HG02642 (cell line): ENCODE data around the gene NAXD.
"Not testable (repeated sequence)": the region's sequence is repeated elsewhere in the genome, so short reads cannot be mapped to it uniquely, and the experiment has no call there.

ENCODE experiments used
- ATAC-seq: cut with Tn5 transposase; IDR thresholded peaks from one replicate; pipeline ENCODE4 v1.9.1; 2021; ENCODE audit warnings: mild to moderate bottlenecking; ENCODE audit not compliant: unreplicated experiment, poor library complexity

NAXD gene

GRCh38 chr13:110615322-110616102 is at the start of gene NAXD:
Gene NAXD, plus strand, starts transcription at chr13:110615545. Its CDS starts 57 bp downstream, at chr13:110615602.
- peak; percentile 83 for ATAC-seq

DNA sequence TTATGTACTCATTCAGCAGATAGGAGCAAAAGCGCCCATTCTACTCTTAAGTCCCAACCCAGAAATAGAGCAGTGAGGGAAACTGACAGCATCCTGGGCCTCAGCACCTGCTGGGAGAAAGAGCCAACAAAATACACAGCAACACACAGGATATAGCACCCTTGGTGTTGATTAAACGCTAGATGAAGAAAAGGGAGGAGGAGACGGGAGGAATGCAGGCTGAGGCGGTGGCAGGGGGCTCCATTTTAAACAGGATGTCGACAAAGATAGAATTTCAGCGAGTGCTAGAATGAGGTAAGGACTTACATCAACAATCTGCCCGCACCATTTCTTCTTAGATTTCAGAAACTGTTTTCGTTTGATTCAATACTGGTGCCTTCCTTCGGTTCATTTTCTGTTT is 49.2 kb upstream of the NAXD start:
- ATAC-seq, result no peak

DNA sequence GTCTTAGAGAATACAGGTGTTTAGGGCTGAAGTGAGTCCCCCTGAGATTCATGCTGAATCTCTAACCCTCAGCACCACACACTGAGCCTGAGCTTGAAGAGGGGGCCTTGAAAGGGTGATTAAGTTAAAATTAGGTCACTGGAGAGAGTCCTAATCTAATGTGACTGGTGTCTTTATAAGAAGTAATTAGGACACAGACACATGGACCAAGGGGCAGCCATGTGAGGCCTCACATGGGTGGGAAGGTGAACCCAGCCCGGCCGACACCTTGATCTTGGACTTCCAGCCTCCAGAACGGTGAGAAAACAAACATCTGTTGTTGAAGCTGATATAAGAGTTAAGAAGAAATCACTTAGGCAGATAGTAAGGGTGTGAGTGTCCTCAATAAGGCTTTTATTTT is 46.7 kb upstream of the NAXD start:
- no peak for ATAC-seq

GRCh38 chr13:110569962-110570361 is 45.4 kb upstream of the NAXD start:
- ATAC-seq, result not testable (repeated sequence)

DNA sequence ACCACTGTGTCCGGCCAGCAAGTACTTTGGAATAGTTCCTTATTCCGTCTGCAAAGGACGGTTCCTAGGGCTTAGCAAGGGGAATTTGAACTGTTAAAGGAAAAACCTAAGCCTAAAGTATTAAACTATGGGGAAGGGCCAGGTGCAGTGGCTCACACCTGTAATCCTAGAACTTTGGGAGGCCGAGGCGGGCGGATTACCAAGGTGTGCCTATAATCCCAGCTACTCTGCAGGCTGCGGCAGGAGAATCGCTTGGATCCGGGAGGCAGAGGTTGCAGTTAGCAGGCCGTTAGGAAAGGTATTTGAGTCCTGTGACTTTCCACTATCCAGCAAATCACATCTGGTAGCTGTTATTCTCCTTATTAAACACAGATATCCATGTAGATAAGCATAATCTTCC is 44.5 kb upstream of the NAXD start:
- no peak for ATAC-seq

GRCh38 chr13:110571896-110572777 is 43.2 kb upstream of the NAXD start:
- ATAC-seq, result no peak

- no peak for ATAC-seq
Measured at GRCh38 chr13:110572778-110573118, 42.6 kb upstream of the NAXD start.

DNA sequence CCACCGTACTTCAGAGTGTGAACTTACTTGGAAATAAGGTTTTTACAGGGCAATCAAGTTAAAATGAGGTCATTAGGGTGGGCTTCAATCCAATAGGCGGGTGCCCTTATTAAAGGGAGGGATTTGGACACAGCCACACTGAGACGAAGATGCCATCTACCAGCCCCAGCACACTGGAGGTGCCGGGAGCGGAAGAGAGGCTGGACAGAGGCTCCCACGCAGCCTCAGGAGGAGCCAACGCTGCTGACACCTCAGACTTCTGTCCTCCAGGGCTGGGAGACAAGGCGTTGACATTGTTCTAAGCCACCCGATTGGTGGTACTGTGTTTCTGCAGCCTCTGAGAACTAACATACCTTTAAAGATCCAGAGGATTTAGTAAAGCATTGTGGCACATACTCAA is 41.2 kb upstream of the NAXD start:
- ATAC-seq, result no peak

- peak; percentile 80 for ATAC-seq
Measured at GRCh38 chr13:110575322-110576069, 39.8 kb upstream of the NAXD start.

GRCh38 chr13:110576070-110576394 is 39.3 kb upstream of the NAXD start:
- ATAC-seq, result no peak

GRCh38 chr13:110576736-110577476 is 38.4 kb upstream of the NAXD start:
- no peak for ATAC-seq

- no peak for ATAC-seq
Measured at GRCh38 chr13:110578363-110578762, 37.0 kb upstream of the NAXD start.

- ATAC-seq, result no peak
Measured at GRCh38 chr13:110580800-110581199, 34.5 kb upstream of the NAXD start.

GRCh38 chr13:110581506-110582185 is 33.7 kb upstream of the NAXD start:
- no peak for ATAC-seq

DNA sequence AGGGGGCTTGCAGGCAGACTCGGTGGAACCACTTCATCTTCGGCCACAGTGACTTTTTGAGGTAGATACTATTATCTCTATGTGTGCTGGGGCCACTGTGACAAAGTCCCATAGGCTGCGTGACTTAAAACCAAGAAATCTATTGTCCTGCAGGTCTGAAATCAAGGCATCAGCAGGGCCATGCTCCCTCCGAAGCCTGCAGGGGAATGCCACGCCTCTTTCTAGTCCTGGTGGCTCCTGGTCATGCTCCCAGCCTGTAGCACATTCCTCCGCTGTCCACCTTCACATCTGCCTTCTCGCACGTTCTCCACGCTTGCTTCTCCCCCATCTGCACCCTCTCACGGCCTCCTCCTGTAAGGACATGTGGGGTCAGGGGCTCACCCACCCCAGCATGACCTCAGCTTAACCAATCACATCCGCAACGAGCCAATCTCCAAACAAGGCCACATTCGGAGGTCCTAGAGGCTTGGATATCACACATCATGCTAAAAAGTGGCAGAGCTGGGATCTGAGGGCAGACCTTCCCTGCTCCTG is 32.9 kb upstream of the NAXD start:
- ATAC-seq, result no peak

DNA sequence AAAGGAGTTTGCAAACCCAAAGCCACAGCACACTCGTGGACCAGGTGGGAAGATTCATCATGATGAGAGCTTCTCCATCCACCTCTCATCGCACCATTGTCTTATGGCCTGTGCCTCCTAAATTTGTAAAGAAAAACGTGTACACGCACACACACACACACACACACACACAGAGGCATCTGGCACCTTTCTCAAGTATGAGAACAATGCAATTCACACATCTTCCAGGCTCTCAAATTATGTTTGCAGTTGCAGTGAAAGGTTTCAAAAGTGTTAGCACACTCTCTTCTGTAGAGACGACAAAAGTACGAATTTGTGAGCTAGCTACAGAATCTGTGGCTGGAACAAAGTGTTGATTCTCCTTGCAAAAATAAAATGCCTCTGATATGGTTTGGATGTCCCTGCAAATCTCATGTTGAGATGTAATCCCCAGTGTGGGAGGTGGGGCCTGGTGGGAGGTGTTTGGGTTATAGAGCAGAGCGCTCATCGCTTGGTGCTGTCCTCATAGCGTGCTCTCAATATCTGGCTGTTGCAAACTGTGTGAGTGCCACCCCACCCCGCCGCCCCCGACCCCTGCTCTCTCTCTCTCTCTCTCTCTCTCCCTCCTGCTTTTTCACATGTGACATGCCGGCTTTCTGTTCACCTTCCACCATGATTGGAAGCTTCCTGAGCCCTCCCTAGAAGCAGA is 32.0 kb upstream of the NAXD start:
- ATAC-seq, result no peak

DNA sequence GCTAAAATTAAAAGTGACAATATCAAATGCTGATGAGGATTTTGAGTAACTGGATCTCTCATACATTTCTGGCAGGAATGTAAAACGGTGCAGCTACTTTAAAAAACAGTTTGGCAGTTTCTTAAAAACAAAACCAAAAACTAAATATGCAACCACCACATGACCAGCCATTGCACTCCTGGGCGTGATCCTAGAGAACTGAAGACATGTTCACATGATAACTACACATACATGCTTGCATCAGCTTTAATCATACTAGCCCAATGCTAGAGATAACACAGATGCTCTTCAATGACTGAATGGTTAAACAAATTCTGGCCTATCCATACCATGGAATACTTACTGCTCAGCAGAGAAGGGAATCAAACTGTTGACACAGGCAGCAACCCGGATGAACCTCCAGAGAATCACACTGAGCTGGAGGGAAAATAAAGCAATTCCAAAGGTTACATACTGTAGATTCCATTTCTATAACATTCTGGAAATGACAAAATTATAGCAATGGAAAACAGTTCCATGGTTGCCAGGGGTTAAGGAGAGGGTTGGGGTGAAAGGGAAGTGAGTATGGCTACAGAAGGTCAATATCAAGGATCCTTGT is 25.5 kb upstream of the NAXD start:
- no peak for ATAC-seq

DNA sequence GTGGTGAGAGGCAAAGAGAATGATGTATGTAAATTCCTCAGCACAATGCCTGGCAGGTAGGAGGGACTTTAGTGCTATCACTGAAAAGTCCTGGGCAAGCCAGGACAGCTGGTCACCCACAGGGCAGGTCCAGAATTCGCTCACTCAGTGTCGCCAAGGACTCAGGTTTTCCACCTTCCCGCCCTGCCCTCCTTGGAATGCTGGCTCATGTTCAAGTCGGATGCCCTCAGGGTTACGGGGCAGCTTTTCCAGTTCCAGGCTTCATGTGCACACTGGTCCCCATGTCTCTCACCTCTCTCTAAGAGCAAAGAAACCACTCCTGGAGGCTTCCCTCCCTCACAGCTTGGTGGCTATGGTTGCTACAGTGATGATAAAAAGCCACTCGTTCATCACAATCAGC is 24.8 kb upstream of the NAXD start:
- no peak for ATAC-seq

GRCh38 chr13:110592665-110593064 is 22.7 kb upstream of the NAXD start:
- no peak for ATAC-seq
